HCT116 (cell line): ENCODE results near the gene LMO7. TPM values are rescaled to one million over a fixed set of nuclear protein-coding genes. Genes with fewer than 3 reads are reported as not detected.

Source experiments
- ATAC-seq: fragments of 200-7000 bp; cut with Tn5 transposase; 2 replicates; pipeline ENCODE4 v1.9.1; 2020; ENCODE audit warnings: mild to moderate bottlenecking, moderate library complexity
- BruUV-seq: library from RNA; stranded (reverse); fragments of 400-500 nt; replicated peaks from 2 replicates; lab custom pipeline; 2021; lab: Mats Ljungman, UMichigan
- CTCF ChIA-PET: fragments of 300-600 bp; sonication (Branson Sonifier 250); formaldehyde crosslinking; loops from one replicate; lab custom pipeline; 2021; ENCODE audit warnings: antibody characterized with exemption; lab: Charles Lee
- POLR2A ChIA-PET: fragments of 300-600, 350-600 bp; sonication (Branson Sonifier 250); formaldehyde crosslinking; loops from one replicate; lab custom pipeline; 2021; ENCODE audit warnings: antibody characterized with exemption; lab: Charles Lee
- RAD21 ChIA-PET, 2 experiments: fragments of 300-600 bp; sonication (Branson Sonifier 250); formaldehyde crosslinking; loops; one replicate each; lab custom pipeline; 2023; ENCODE audit warnings: low total read pairs in 2 of 2; ENCODE audit not compliant: uncharacterized antibody in 2 of 2, unreplicated experiment in 2 of 2, low non-redundant PET in 1 of 2; lab: Charles Lee
- DNase-seq: peaks from one replicate; pipeline ENCODE4 v3.0.0-alpha.2; 2010; ENCODE audit warnings: low read depth, low spot score
- H2AFZ ChIP-seq: fragments of 200-600 bp; shearing (Covaris generic), sonication (generic); 2 replicates; pipeline ENCODE4 v1.6.1; 2017; ENCODE audit warnings: low read depth, mixed run types, mixed read lengths, antibody characterized with exemption, low read length; ENCODE audit not compliant: poor library complexity, severe bottlenecking
- H3K27ac ChIP-seq: 2 replicates; pipeline ENCODE4 v1.5.1; 2012; ENCODE audit warnings: low read depth, low read length
- H3K27me3 ChIP-seq: fragments of 200-600 bp; sonication (generic); 2 replicates; pipeline ENCODE4 v1.6.1; 2016; ENCODE audit warnings: mixed run types, low read length, mixed read lengths; ENCODE audit not compliant: insufficient read depth
- H3K36me3 ChIP-seq, 2 experiments: fragments of 200-500 bp in 1 of 2; fragments of 200-600 bp in 1 of 2; sonication (Bioruptor generic) in 1 of 2; sonication (generic) in 1 of 2; 2 replicates each; pipeline versions ENCODE4 v1.5.1 to v1.6.1; 2014 to 2016; ENCODE audit warnings: low read length in 2 of 2, inconsistent platforms in 1 of 2, mixed read lengths in 1 of 2, mixed run types in 1 of 2; ENCODE audit not compliant: insufficient read depth in 2 of 2, control insufficient read depth in 1 of 2
- H3K4me1 ChIP-seq, 2 experiments: fragments of 200-600 bp in 1 of 2; sonication (generic) in 1 of 2; 2 replicates each; pipeline versions ENCODE4 v1.5.1 to v1.6.1; 2012 to 2017; ENCODE audit warnings: low read length in 2 of 2, inconsistent platforms in 1 of 2, mild to moderate bottlenecking in 1 of 2, mixed read lengths in 1 of 2, mixed run types in 1 of 2, moderate library complexity in 1 of 2; ENCODE audit not compliant: insufficient read depth in 2 of 2, control insufficient read depth in 1 of 2
- H3K4me2 ChIP-seq: fragments of 200-600 bp; sonication (generic); 2 replicates; pipeline ENCODE4 v1.6.1; 2017; ENCODE audit warnings: mixed run types, low read length, mixed read lengths
- H3K4me3 ChIP-seq, 2 experiments: fragments of 200-600 bp in 1 of 2; sonication (generic) in 1 of 2; replicated peaks in 1 of 2; 2 replicates each; pipeline ENCODE4 v1.5.1; 2011 to 2016; ENCODE audit warnings: low read length in 2 of 2, control low read depth in 1 of 2, low read depth in 1 of 2, mild to moderate bottlenecking in 1 of 2, mixed read lengths in 1 of 2, mixed run types in 1 of 2
- H3K79me2 ChIP-seq: fragments of 200-600 bp; sonication (generic); 2 replicates; pipeline ENCODE4 v1.6.1; 2017; ENCODE audit warnings: mild to moderate bottlenecking, mixed run types, low read length, moderate library complexity, mixed read lengths; ENCODE audit not compliant: insufficient read depth
- H3K9ac ChIP-seq: fragments of 200-600 bp; sonication (generic); 2 replicates; pipeline ENCODE4 v1.6.1; 2016; ENCODE audit warnings: low read length, mixed read lengths
- H3K9me2 ChIP-seq: fragments of 200-600 bp; sonication (generic), shearing (Covaris generic); 2 replicates; pipeline ENCODE4 v1.6.1; 2017; ENCODE audit warnings: mixed run types, mild to moderate bottlenecking, moderate library complexity; ENCODE audit not compliant: insufficient read depth
- H3K9me3 ChIP-seq, 2 experiments: fragments of 200-500 bp in 1 of 2; fragments of 200-600 bp in 1 of 2; sonication (Bioruptor generic) in 1 of 2; sonication (generic) in 1 of 2; 2 replicates each; pipeline ENCODE4 v1.6.1; 2014 to 2017; ENCODE audit warnings: low read length in 2 of 2, mixed read lengths in 2 of 2, inconsistent platforms in 1 of 2, low read depth in 1 of 2, mild to moderate bottlenecking in 1 of 2, mixed run types in 1 of 2, moderate library complexity in 1 of 2; ENCODE audit not compliant: control insufficient read depth in 1 of 2, insufficient read depth in 1 of 2
- H4K20me1 ChIP-seq: fragments of 200-600 bp; sonication (generic), shearing (Covaris generic); 2 replicates; pipeline ENCODE4 v1.6.1; 2017; ENCODE audit warnings: mixed run types, mild to moderate bottlenecking, moderate library complexity; ENCODE audit not compliant: insufficient read depth
- ATF3 ChIP-seq: IDR thresholded peaks from 2 replicates; pipeline ENCODE4 v1.6.1; 2012
- CBX3 ChIP-seq: IDR thresholded peaks from 2 replicates; pipeline ENCODE4 v1.6.1; 2012; ENCODE audit warnings: low read depth
- CEBPB ChIP-seq: IDR thresholded peaks from 2 replicates; pipeline ENCODE4 v1.6.1; 2012; ENCODE audit warnings: low read depth
- ELF1 ChIP-seq: IDR thresholded peaks from 2 replicates; pipeline ENCODE4 v1.6.1; 2012; ENCODE audit warnings: low read depth, borderline replicate concordance
- EZH2 ChIP-seq: fragments of 200-600 bp; sonication (generic); IDR thresholded peaks from 2 replicates; pipeline ENCODE4 v1.6.1; 2017; ENCODE audit warnings: antibody characterized with exemption, mixed run types
- EZH2phosphoT487 ChIP-seq: fragments of 200-600 bp; IDR thresholded peaks from 2 replicates; pipeline ENCODE4 v1.6.1; 2018; ENCODE audit warnings: antibody characterized with exemption, borderline replicate concordance
- FOSL1 ChIP-seq: IDR thresholded peaks from 2 replicates; pipeline ENCODE4 v1.6.1; 2012; ENCODE audit warnings: low read depth
- MAX ChIP-seq: IDR thresholded peaks from 2 replicates; pipeline ENCODE4 v1.6.1; 2012
- POLR2A ChIP-seq: IDR thresholded peaks from 2 replicates; pipeline ENCODE4 v1.7.0; 2011; ENCODE audit warnings: borderline replicate concordance; ENCODE audit not compliant: insufficient read depth, insufficient read length; ENCODE audit errors: extremely low read depth
- RAD21 ChIP-seq: IDR thresholded peaks from 2 replicates; pipeline ENCODE4 v1.6.1; 2012; ENCODE audit warnings: low read depth, mild to moderate bottlenecking
- SP1 ChIP-seq: IDR thresholded peaks from 2 replicates; pipeline ENCODE4 v1.6.1; 2012; ENCODE audit warnings: low read depth
- SRF ChIP-seq: IDR thresholded peaks from 2 replicates; pipeline ENCODE4 v1.6.1; 2012; ENCODE audit warnings: low read depth
- YY1 ChIP-seq: IDR thresholded peaks from 2 replicates; pipeline ENCODE4 v1.6.1; 2011; ENCODE audit warnings: low read length, low read depth, moderate library complexity, mild to moderate bottlenecking; ENCODE audit not compliant: insufficient replicate concordance; ENCODE audit errors: extremely low read depth
- ZBTB33 ChIP-seq: IDR thresholded peaks from 2 replicates; pipeline ENCODE4 v1.6.1; 2011; ENCODE audit warnings: mild to moderate bottlenecking, low read length, moderate library complexity; ENCODE audit not compliant: insufficient replicate concordance; ENCODE audit errors: extremely low read depth
- ZFX ChIP-seq: fragments of 450-650 bp; IDR thresholded peaks from 2 replicates; pipeline ENCODE4 v1.6.1; 2017
- intact Hi-C: fragments of 100-400 bp; cut with micrococcal nuclease; formaldehyde crosslinking; loops from 2 replicates; pipeline ENCODE4 v1.10.0; 2022
- total RNA-seq: library from RNA; stranded (reverse); gene quantifications from one replicate; pipeline ENCODE4 v1.2.1, GENCODE V29; 2021; ENCODE audit not compliant: unreplicated experiment

The LMO7 gene
- total RNA-seq, 1 experiment from 2014 or later = 8.1 TPM

- CTCF ChIA-PET = interaction anchor here (0.9 to 3.3 kb wide), 5 partner anchors 8 to 96 kb away, joined by 3 to 34 read pairs (median 5); no protein-coding TSS in a partner anchor
- TF ChIP-seq CEBPB (no peak), YY1 (no peak), RAD21 (no peak), ZFX (no peak), SRF (no peak), EZH2 (no peak), ELF1 (no peak), MAX (no peak), ATF3 (no peak), ZBTB33 (no peak), POLR2A (no peak), EZH2phosphoT487 (no peak), CBX3 (no peak), SP1 (no peak; the same call in 1 of the 2 replicates), FOSL1 (no peak)
- ATAC-seq (peak; percentile 8; the same call in 1 of the 2 replicates), DNase-seq (no peak)
- peak overlapping the region in 1 of 2 experiments; percentile 52; a peak in 2 of 4 replicates for H3K4me3 ChIP-seq
- H3K9ac ChIP-seq = peak overlapping the region; percentile 71
- peak overlapping the region; percentile 82 for H3K27ac ChIP-seq
- RAD21 ChIA-PET = no interaction called here
- H4K20me1 ChIP-seq = no peaks in the 10 kb centered on the region
- H3K9me2 ChIP-seq = no peaks in the 10 kb centered on the region; the same call in 1 of the 2 replicates
- BruUV-seq = TSS peak; percentile 98
- no peaks in the 10 kb centered on the region for H3K79me2 ChIP-seq
- POLR2A ChIA-PET = interaction anchor here (0.7 to 1.3 kb wide), 3 partner anchors 9 to 22 kb away, joined by 4 read pairs; no protein-coding TSS in a partner anchor
- intact Hi-C loops = no loop called here
- H3K4me1 ChIP-seq = peaks cover 27 to 35% of the 10 kb centered on the region in 2 experiments
- H3K4me2 ChIP-seq = peak overlapping the region; percentile 89
- H2AFZ ChIP-seq = peak overlapping the region; percentile 1
- no peaks in the 10 kb centered on the region for H3K9me3 ChIP-seq
- no peaks in the 10 kb centered on the region for H3K36me3 ChIP-seq
- no peaks in the 10 kb centered on the region for H3K27me3 ChIP-seq
These were observed 68.2 kb downstream of the LMO7 start for GRCh38 chr13:75704194-75704926.
